Spleen (tissue), 7 donors: ENCODE measurements around the gene ZNF485.

ENCODE experiments used
- CTCF ChIP-seq, 11 experiments: fragments of 200-600 bp in 7 of 11; fragments of 450-650 bp in 4 of 11; sonication (generic) in 4 of 11; IDR thresholded peaks in 8 of 11; conservative IDR thresholded peaks in 3 of 11; 1 replicate in 7 of 11; 2 replicates in 4 of 11; pipeline versions ENCODE4 v1.4.0 to v1.8.0; 2016 to 2021; ENCODE audit warnings: antibody characterized with exemption in 11 of 11, inconsistent platforms in 4 of 11, mild to moderate bottlenecking in 1 of 11
- POLR2A ChIP-seq, 3 donors: fragments of 450-650 bp; IDR thresholded peaks; one replicate each; pipeline ENCODE4 v1.5.1; 2017; ENCODE audit warnings: antibody characterized with exemption in 3 of 3, mild to moderate bottlenecking in 1 of 3
- donor health status: DM: no; HTN: no; CAD: no; lungs with moderate emphysema.
- donor health status: DM: no; HTN: no; CAD: no.
- donor health status: DM: no; HTN: no; CAD: no.

GRCh38 chr10:43640603-43641002 is 34.4 kb downstream of the ZNF485 start:
- TF ChIP-seq POLR2A (IDR thresholded peaks at IDR 0.05) (no peak), CTCF (IDR thresholded peaks at IDR 0.05 in 8 of 11, conservative IDR thresholded peaks at IDR 0.05 in 3 of 11) (no peak)
